CD4-positive, alpha-beta T cell treated with Interleukin-6 at 100 ng/mL for 8 hours (primary cell): ENCODE measurements around the gene DDX25.
"Not testable (repeated sequence)": the region's sequence is repeated elsewhere in the genome, so short reads cannot be mapped to it uniquely, and the experiment has no call there.

ENCODE experiments used
- DNase-seq: peaks from one replicate; pipeline ENCODE4 v3.0.0-alpha.2; 2020; ENCODE audit warnings: mixed read lengths, low spot score

Gene DDX25

GRCh38 chr11:125904678-125905077 is 370 bp downstream of the DDX25 start:
- DNase-seq = no peak

- no peak for DNase-seq
Observed at GRCh38 chr11:125910226-125910849, 6.0 kb downstream of the DDX25 start.

- not testable (repeated sequence) for DNase-seq
Observed at GRCh38 chr11:125914601-125915000, 10.3 kb downstream of the DDX25 start.

- no peak for DNase-seq
Observed at GRCh38 chr11:125916683-125917347, 12.5 kb downstream of the DDX25 start.

- DNase-seq = no peak
Observed at GRCh38 chr11:125918140-125918840, 14.0 kb downstream of the DDX25 start.

- DNase-seq = no peak
Observed at GRCh38 chr11:125921042-125921441, 16.7 kb downstream of the DDX25 start.

GRCh38 chr11:125922156-125922555 is 17.8 kb downstream of the DDX25 start:
- DNase-seq = no peak

- peak; percentile 51 for DNase-seq
Observed at GRCh38 chr11:125923012-125923579, 18.8 kb downstream of the DDX25 start.

- no peak for DNase-seq
Observed at GRCh38 chr11:125923633-125924032, 19.3 kb downstream of the DDX25 start.

- DNase-seq = no peak
Observed at GRCh38 chr11:125924384-125925007, 20.2 kb downstream of the DDX25 start.

- no peak for DNase-seq
Observed at GRCh38 chr11:125925247-125925740, 21.0 kb downstream of the DDX25 start.

GRCh38 chr11:125925804-125926203 is 21.5 kb downstream of the DDX25 start:
- no peak for DNase-seq

- DNase-seq = no peak
Observed at GRCh38 chr11:125926682-125927081, 22.4 kb downstream of the DDX25 start.

- DNase-seq = no peak
Observed at GRCh38 chr11:125929445-125930075, 25.3 kb downstream of the DDX25 start.

- DNase-seq = no peak
Observed at GRCh38 chr11:125930076-125930450, 25.8 kb downstream of the DDX25 start.

- DNase-seq = no peak
Observed at GRCh38 chr11:125931116-125931515, 26.8 kb downstream of the DDX25 start.

- DNase-seq = no peak
Observed at GRCh38 chr11:125931668-125932067, 27.4 kb downstream of the DDX25 start.

GRCh38 chr11:125932301-125932700 is 28.0 kb downstream of the DDX25 start:
- DNase-seq = no peak

GRCh38 chr11:125933030-125933813 is 28.9 kb downstream of the DDX25 start:
- DNase-seq = no peak

- no peak for DNase-seq
Observed at GRCh38 chr11:125934473-125934872, 30.2 kb downstream of the DDX25 start.

GRCh38 chr11:125935056-125935455 is 30.7 kb downstream of the DDX25 start:
- no peak for DNase-seq
